Measurements from ENCODE around the gene VSIG2. TPM values are rescaled to one million over a fixed set of nuclear protein-coding genes. Genes with fewer than 3 reads are reported as not detected.

Gene VSIG2
- total and polyA plus RNA-seq, 2 donors (not counting 1 experiment from before 2014, with no cell fraction given): not detected

- Histone ChIP-seq H3K4me1 (ENCODE audit: control insufficient read depth, extremely low read depth, insufficient read depth, low read length) (peaks cover 9% of the 10 kb centered on the region), H3K9me3 (ENCODE audit: control insufficient read depth, insufficient read depth, low read depth, low read length) (no peaks in the 10 kb centered on the region), H3K27me3 (ENCODE audit: control insufficient read depth, insufficient read depth, low read length) (peaks cover 2% of the 10 kb centered on the region), H3K27ac (ENCODE audit: insufficient read depth, low read length) (no peak overlapping the region), H3K4me3 (replicated peaks in 1 of 4; ENCODE audit: control extremely low read depth in 1 of 4, insufficient read depth in 1 of 4, low read depth in 3 of 4, low read length in 4 of 4) (no peak overlapping the region), H4K20me1 (ENCODE audit: control insufficient read depth, extremely low read depth, insufficient read depth, low read length) (no peaks in the 10 kb centered on the region), H2AFZ (ENCODE audit: low read length) (no peak overlapping the region), H3K9ac (ENCODE audit: insufficient read depth, low read length) (no peak overlapping the region), H3K36me3 (ENCODE audit: control insufficient read depth, insufficient read depth, low read length) (no peaks in the 10 kb centered on the region), H3K4me2 (ENCODE audit: extremely low read depth, insufficient read depth, low read length) (no peak overlapping the region), H3K79me2 (ENCODE audit: control insufficient read depth, insufficient read depth, low read length) (no peaks in the 10 kb centered on the region)
- peak in 1 of 2 donors; percentile 20 for DNase-seq (ENCODE audit: low read depth in 2 of 2)
- TF ChIP-seq CTCF (conservative IDR thresholded peaks at IDR 0.05 in 1 of 2, IDR thresholded peaks at IDR 0.05 in 1 of 2; ENCODE audit: low read depth in 1 of 2, low read length in 2 of 2) (no peak), EZH2 (IDR thresholded peaks at IDR 0.05; ENCODE audit: low read length, missing control alignments) (no peak)
Observed at GRCh38 chr11:124748481-124749343, 3.3 kb downstream of the VSIG2 start.

GRCh38 chr11:124748100-124748418 is 4.0 kb downstream of the VSIG2 start:
- TF ChIP-seq CTCF (conservative IDR thresholded peaks at IDR 0.05 in 1 of 2, IDR thresholded peaks at IDR 0.05 in 1 of 2; ENCODE audit: low read depth in 1 of 2, low read length in 2 of 2): no peak
- TF ChIP-seq EZH2 (IDR thresholded peaks at IDR 0.05; ENCODE audit: low read length, missing control alignments): no peak
- Histone ChIP-seq H3K36me3 (ENCODE audit: control insufficient read depth, insufficient read depth, low read length) (no peaks in the 10 kb centered on the region), H3K27ac (ENCODE audit: insufficient read depth, low read length) (no peak overlapping the region), H3K4me1 (ENCODE audit: control insufficient read depth, extremely low read depth, insufficient read depth, low read length) (peaks cover 9% of the 10 kb centered on the region), H3K27me3 (ENCODE audit: control insufficient read depth, insufficient read depth, low read length) (peaks cover 2% of the 10 kb centered on the region), H3K9me3 (ENCODE audit: control insufficient read depth, insufficient read depth, low read depth, low read length) (no peaks in the 10 kb centered on the region), H3K9ac (ENCODE audit: insufficient read depth, low read length) (no peak overlapping the region), H3K4me2 (ENCODE audit: extremely low read depth, insufficient read depth, low read length) (no peak overlapping the region), H3K4me3 (replicated peaks in 1 of 4; ENCODE audit: control extremely low read depth in 1 of 4, insufficient read depth in 1 of 4, low read depth in 3 of 4, low read length in 4 of 4) (no peak overlapping the region), H4K20me1 (ENCODE audit: control insufficient read depth, extremely low read depth, insufficient read depth, low read length) (no peaks in the 10 kb centered on the region), H3K79me2 (ENCODE audit: control insufficient read depth, insufficient read depth, low read length) (no peaks in the 10 kb centered on the region), H2AFZ (ENCODE audit: low read length) (no peak overlapping the region)
- DNase-seq (ENCODE audit: low read depth in 2 of 2): no peak

GRCh38 chr11:124747406-124748099 is 4.5 kb downstream of the VSIG2 start:
- DNase-seq (ENCODE audit: low read depth in 2 of 2): no peak
- Histone ChIP-seq H3K36me3 (ENCODE audit: control insufficient read depth, insufficient read depth, low read length) (no peaks in the 10 kb centered on the region), H2AFZ (ENCODE audit: low read length) (no peak overlapping the region), H3K27ac (ENCODE audit: insufficient read depth, low read length) (no peak overlapping the region), H3K27me3 (ENCODE audit: control insufficient read depth, insufficient read depth, low read length) (peaks cover 2% of the 10 kb centered on the region), H3K4me2 (ENCODE audit: extremely low read depth, insufficient read depth, low read length) (no peak overlapping the region), H3K79me2 (ENCODE audit: control insufficient read depth, insufficient read depth, low read length) (no peaks in the 10 kb centered on the region), H4K20me1 (ENCODE audit: control insufficient read depth, extremely low read depth, insufficient read depth, low read length) (no peaks in the 10 kb centered on the region), H3K9me3 (ENCODE audit: control insufficient read depth, insufficient read depth, low read depth, low read length) (no peaks in the 10 kb centered on the region), H3K4me1 (ENCODE audit: control insufficient read depth, extremely low read depth, insufficient read depth, low read length) (peaks cover 9% of the 10 kb centered on the region), H3K9ac (ENCODE audit: insufficient read depth, low read length) (no peak overlapping the region), H3K4me3 (replicated peaks in 1 of 4; ENCODE audit: control extremely low read depth in 1 of 4, insufficient read depth in 1 of 4, low read depth in 3 of 4, low read length in 4 of 4) (peak overlapping the region in 1 of 4 experiments; percentile 37)
- TF ChIP-seq EZH2 (IDR thresholded peaks at IDR 0.05; ENCODE audit: low read length, missing control alignments) (no peak), CTCF (conservative IDR thresholded peaks at IDR 0.05 in 1 of 2, IDR thresholded peaks at IDR 0.05 in 1 of 2; ENCODE audit: low read depth in 1 of 2, low read length in 2 of 2) (no peak)

Data from fibroblast of lung (primary cell).